NCI-H460 (cell line): ENCODE data around the gene STX19. TPM values are rescaled to one million over a fixed set of nuclear protein-coding genes. Genes with fewer than 3 reads are reported as not detected.
"Not testable (repeated sequence)": the region's sequence is repeated elsewhere in the genome, so short reads cannot be mapped to it uniquely, and the experiment has no call there.

Experiments
- DNase-seq: peaks from one replicate; pipeline ENCODE4 v3.0.0-alpha.2; 2016; ENCODE audit warnings: low read depth; ENCODE audit errors: extremely low read depth
- small RNA-seq, 2 experiments: library from RNA; depleted of rRNA; stranded (forward); fragments of <200 nt; gene quantifications; one replicate each; pipeline ENCODE3, GENCODE V24; 2014
- total RNA-seq: library from RNA; depleted of rRNA; stranded (reverse); fragments of >200 nt; shearing (Covaris generic); gene quantifications from 2 replicates; pipeline ENCODE4 v1.2.3, GENCODE V29; 2014; rRNA removed

STX19 gene
- total RNA-seq, 1 experiment from 2014 or later = not detected

GRCh38 chr3:93979850-93980676 lies 48.3 kb downstream of the STX19 start, which contains the start of gene ARL13B:
Gene ARL13B, plus strand, starts transcription at chr3:93980155. Its CDS starts 269 bp downstream, at chr3:93980424.
- DNase-seq = peak; percentile 97

GRCh38 chr3:93973131-93974126 lies 55.0 kb downstream of the STX19 start, which contains the start of gene PROS1:
Gene PROS1, minus strand, starts transcription at chr3:93973896. Its CDS starts 147 bp downstream, at chr3:93973749.
- peak; percentile 70 for DNase-seq

GRCh38 chr3:93969997-93970396 lies 58.4 kb downstream of the STX19 start:
- no peak for DNase-seq

- DNase-seq = no peak
Observed at GRCh38 chr3:93969443-93969842, 59.0 kb downstream of the STX19 start.

GRCh38 chr3:93965106-93965505 lies 63.3 kb downstream of the STX19 start:
- not testable (repeated sequence) for DNase-seq

Small RNAs within 50 kb of the gene (small RNA-seq; reads per million reads assigned to genes)
- gene RF00019 (0 reads per million in 2 experiments), gene RNU6-511P (0 reads per million in 2 experiments)

Other genes starting within 250 kb of the STX19 start
- 29.2 and 31.1 TPM in 2 replicates for gene PROS1, start 54.7 kb downstream of the STX19 start, total RNA-seq
- gene ARL13B, start 48.4 kb downstream of the STX19 start, total RNA-seq = 13.4 and 16.9 TPM in 2 replicates
- gene DHFR2, start 34.3 kb upstream of the STX19 start, total RNA-seq = 4.7 and 5.7 TPM in 2 replicates
- 44.3 and 54.5 TPM in 2 replicates for gene NSUN3, start 34.5 kb upstream of the STX19 start, total RNA-seq